WTC11 (cell line): ENCODE measurements around the gene SLC27A2. TPM values are rescaled to one million over a fixed set of nuclear protein-coding genes. Genes with fewer than 3 reads are reported as not detected.

Experiments
- ATAC-seq: fragments of 200-7000 bp; cut with Tn5 transposase; 2 replicates; pipeline ENCODE4 v1.10.0; 2021; ENCODE audit warnings: mild to moderate bottlenecking, moderate library complexity
- CTCF ChIA-PET: fragments of 300-600 bp; sonication (Branson Sonifier 250); formaldehyde crosslinking; loops from one replicate; lab custom pipeline; 2021; ENCODE audit warnings: antibody characterized with exemption; lab: Charles Lee
- POLR2A ChIA-PET: fragments of 350-600 bp; sonication (Branson Sonifier 250); formaldehyde crosslinking; loops from one replicate; lab custom pipeline; 2021; ENCODE audit warnings: antibody characterized with exemption; lab: Charles Lee
- DNase-seq: peaks from one replicate; pipeline ENCODE4 v3.0.0; 2021; ENCODE audit warnings: low spot score
- H3K27ac Mint-ChIP-seq: 2 replicates; pipeline ENCODE4 v1.8.0; 2021; ENCODE audit warnings: mixed read lengths
- H3K27me3 Mint-ChIP-seq: 2 replicates; pipeline ENCODE4 v1.8.0; 2021; ENCODE audit warnings: low read depth, mild to moderate bottlenecking, moderate library complexity, mixed read lengths
- H3K36me3 Mint-ChIP-seq: 2 replicates; pipeline ENCODE4 v1.8.0; 2021; ENCODE audit warnings: mixed read lengths
- H3K4me1 Mint-ChIP-seq: 2 replicates; pipeline ENCODE4 v1.8.0; 2022; ENCODE audit warnings: mixed read lengths
- H3K4me3 Mint-ChIP-seq: 2 replicates; pipeline ENCODE4 v1.8.0; 2021; ENCODE audit warnings: mild to moderate bottlenecking, moderate library complexity, mixed read lengths
- H3K9me3 Mint-ChIP-seq: 2 replicates; pipeline ENCODE4 v1.8.0; 2021; ENCODE audit warnings: mixed read lengths
- AR ChIP-seq: fragments of 250-450 bp; sonication (Bioruptor Pico); IDR thresholded peaks from 2 replicates; pipeline ENCODE4 v1.9.0; 2021; ENCODE audit warnings: mild to moderate bottlenecking
- ATF6 ChIP-seq: sonication (generic); formaldehyde crosslinking; IDR thresholded peaks from 2 replicates; pipeline ENCODE4 v1.8.1; 2023; ENCODE audit warnings: mild to moderate bottlenecking, missing genetic modification reagents
- CTCF ChIP-seq: fragments of 200-600 bp; IDR thresholded peaks from 2 replicates; pipeline ENCODE4 v1.8.0; 2022; ENCODE audit warnings: antibody characterized with exemption
- E2F4 ChIP-seq: sonication (generic); formaldehyde crosslinking; IDR thresholded peaks from 2 replicates; pipeline ENCODE4 v1.8.1; 2022; ENCODE audit warnings: low read depth, mild to moderate bottlenecking, moderate library complexity, missing genetic modification reagents, borderline replicate concordance
- ELF4 ChIP-seq: sonication (generic); formaldehyde crosslinking; IDR thresholded peaks from 2 replicates; pipeline ENCODE4 v1.8.1; 2022; ENCODE audit warnings: low read depth, mild to moderate bottlenecking, moderate library complexity, missing genetic modification reagents
- FOXK1 ChIP-seq: sonication (generic); formaldehyde crosslinking; IDR thresholded peaks from 2 replicates; pipeline ENCODE4 v1.8.0; 2022; ENCODE audit warnings: mild to moderate bottlenecking, moderate library complexity, missing genetic modification reagents
- FOXP4 ChIP-seq: sonication (generic); formaldehyde crosslinking; IDR thresholded peaks from 2 replicates; pipeline ENCODE4 v1.8.0; 2022; ENCODE audit warnings: mild to moderate bottlenecking, missing genetic modification reagents
- HMGA2 ChIP-seq: fragments of 250-450 bp; sonication (Bioruptor Pico); IDR thresholded peaks from 2 replicates; pipeline ENCODE4 v1.4.0; 2021; ENCODE audit warnings: mild to moderate bottlenecking, moderate library complexity
- KAT7 ChIP-seq: sonication (generic); formaldehyde crosslinking; IDR thresholded peaks from 2 replicates; pipeline ENCODE4 v1.8.1; 2023; ENCODE audit warnings: missing genetic modification reagents, mild to moderate bottlenecking, borderline replicate concordance
- NR1H2 ChIP-seq: sonication (generic); formaldehyde crosslinking; IDR thresholded peaks from 2 replicates; pipeline ENCODE4 v1.9.0; 2021; ENCODE audit warnings: mild to moderate bottlenecking, moderate library complexity, missing genetic modification reagents
- NR3C1 ChIP-seq: sonication (generic); formaldehyde crosslinking; conservative IDR thresholded peaks from 2 replicates; pipeline ENCODE4 v1.8.1; 2023; ENCODE audit warnings: low read depth, mild to moderate bottlenecking, missing genetic modification reagents
- SOX15 ChIP-seq: fragments of 250-450 bp; sonication (Bioruptor Pico); IDR thresholded peaks from 2 replicates; pipeline ENCODE4 v1.9.0; 2021; ENCODE audit warnings: mild to moderate bottlenecking
- STAT6 ChIP-seq: sonication (generic); formaldehyde crosslinking; conservative IDR thresholded peaks from 2 replicates; pipeline ENCODE4 v1.8.1; 2023; ENCODE audit warnings: mild to moderate bottlenecking, low read depth, missing genetic modification reagents, moderate library complexity
- TEAD4 ChIP-seq: sonication (generic); formaldehyde crosslinking; IDR thresholded peaks from 2 replicates; pipeline ENCODE4 v1.8.0; 2022; ENCODE audit warnings: mild to moderate bottlenecking, missing genetic modification reagents
- USF2 ChIP-seq: sonication (generic); formaldehyde crosslinking; IDR thresholded peaks from 2 replicates; pipeline ENCODE4 v1.8.1; 2023; ENCODE audit warnings: mild to moderate bottlenecking, missing genetic modification reagents, moderate library complexity
- ZNF281 ChIP-seq: sonication (generic); formaldehyde crosslinking; IDR thresholded peaks from 2 replicates; pipeline ENCODE4 v1.8.0; 2023; ENCODE audit warnings: mild to moderate bottlenecking, missing genetic modification reagents
- total RNA-seq: library from RNA; stranded (reverse); gene quantifications from 3 replicates; pipeline ENCODE4 v1.2.3, GENCODE V29; 2021

Gene SLC27A2
- total RNA-seq, 1 experiment from 2014 or later: 3.0 TPM

GRCh38 chr15:50280271-50280670, 98.3 kb downstream of the SLC27A2 start:
- Mint-ChIP-seq H3K27ac (no peak overlapping the region), H3K4me3 (no peak overlapping the region), H3K9me3 (no peaks in the 10 kb centered on the region), H3K27me3 (no peaks in the 10 kb centered on the region), H3K36me3 (no peaks in the 10 kb centered on the region), H3K4me1 (no peaks in the 10 kb centered on the region)
- CTCF ChIA-PET: no interaction called here
- ATAC-seq (no peak), DNase-seq (no peak)
- TF ChIP-seq NR1H2 (CRISPR knock-in tag) (no peak), FOXK1 (CRISPR knock-in tag) (no peak), AR (CRISPR knock-in tag) (no peak), ATF6 (no peak), KAT7 (CRISPR knock-in tag) (no peak), USF2 (CRISPR knock-in tag) (no peak), E2F4 (CRISPR knock-in tag) (no peak), SOX15 (CRISPR knock-in tag) (no peak), HMGA2 (CRISPR knock-in tag) (no peak)
- POLR2A ChIA-PET: interaction anchor here (1.0 kb wide), 1 partner anchor 10 kb away, joined by 3 read pairs; no protein-coding TSS in a partner anchor

- no peak overlapping the region for H3K27ac Mint-ChIP-seq
- no peaks in the 10 kb centered on the region for H3K36me3 Mint-ChIP-seq
- POLR2A ChIA-PET: no interaction called here
- TF ChIP-seq ZNF281 (CRISPR knock-in tag) (no peak), STAT6 (CRISPR knock-in tag) (no peak), ELF4 (CRISPR knock-in tag) (no peak), CTCF (no peak), TEAD4 (CRISPR knock-in tag) (no peak), NR3C1 (CRISPR knock-in tag) (no peak), SOX15 (CRISPR knock-in tag) (no peak), FOXP4 (CRISPR knock-in tag) (no peak)
Observed at GRCh38 chr15:50281427-50281826, 99.4 kb downstream of the SLC27A2 start.

More at GRCh38 chr15:50281427-50281826, 99.4 kb downstream of the SLC27A2 start:
- Mint-ChIP-seq H3K27me3 (no peaks in the 10 kb centered on the region), H3K9me3 (no peaks in the 10 kb centered on the region), H3K4me3 (no peak overlapping the region), H3K4me1 (no peaks in the 10 kb centered on the region)
- ATAC-seq: no peak
- DNase-seq: no peak
- CTCF ChIA-PET: no interaction called here
